Superior temporal gyrus (tissue), 1 donor: ENCODE data around the gene POMT1.
A peak's percentile ranks its signal among the peaks of the same experiment; 100 is the strongest.
"Not testable (repeated sequence)": the region's sequence is repeated elsewhere in the genome, so short reads cannot be mapped to it uniquely, and the experiment has no call there.

ENCODE experiments used
- DNase-seq: peaks from one replicate; pipeline ENCODE4 v3.0.0-alpha.2; 2016; ENCODE audit errors: extremely low spot score

Gene POMT1

DNA sequence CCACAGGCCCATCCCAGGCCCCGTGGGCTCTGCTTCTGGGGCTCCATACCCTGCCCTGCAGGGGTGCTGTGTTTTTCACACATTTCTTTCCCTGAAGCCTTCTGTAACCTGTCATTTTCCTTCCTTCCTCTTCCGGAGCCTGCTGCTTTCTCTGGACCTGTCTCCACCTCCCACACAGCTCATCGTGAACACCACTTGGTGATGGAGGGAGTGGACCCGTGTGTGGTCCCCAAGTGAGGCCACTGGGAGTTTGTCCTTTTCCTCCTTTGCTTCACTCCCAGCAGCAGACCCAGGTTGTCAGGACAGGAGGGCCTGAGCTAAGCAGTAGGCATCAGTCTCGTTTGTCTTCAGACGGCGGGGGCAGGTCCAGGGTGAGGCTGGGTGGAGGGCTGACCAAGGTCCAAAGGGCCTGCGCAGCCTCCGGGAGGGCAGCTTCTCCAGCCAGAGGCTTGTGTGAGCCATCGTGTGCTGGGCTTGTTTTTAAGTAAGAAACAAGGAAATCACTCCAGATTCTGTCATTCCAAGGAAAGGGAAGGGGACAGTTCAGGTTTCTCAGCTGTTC is 5.8 kb upstream of the POMT1 start:
- DNase-seq = no peak

DNA sequence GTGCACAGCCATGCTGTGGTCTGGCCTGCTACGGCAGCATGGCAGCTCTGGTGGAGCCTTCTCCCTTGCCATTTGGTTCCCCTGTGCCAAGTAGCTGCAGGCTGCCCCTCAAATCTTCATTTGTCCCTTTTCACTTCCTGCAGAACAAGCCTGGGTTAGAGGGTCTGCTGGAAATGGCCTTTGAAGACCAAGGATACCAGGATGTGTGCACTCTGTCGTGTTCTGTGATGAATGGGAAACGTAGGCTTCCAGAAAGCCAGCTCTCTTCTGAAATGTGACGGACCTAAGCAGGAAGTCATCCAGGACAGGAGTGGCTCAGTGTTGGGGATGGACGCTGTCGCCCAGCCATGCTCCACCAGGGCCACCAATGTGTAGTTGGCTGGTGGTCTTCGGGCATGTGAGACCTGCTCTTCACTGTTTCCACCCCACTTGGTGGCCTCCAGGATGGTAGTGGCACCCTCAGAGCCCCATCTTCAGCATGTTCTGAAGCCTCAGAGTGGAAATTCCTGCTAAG is 3.4 kb upstream of the POMT1 start:
- no peak for DNase-seq

DNA sequence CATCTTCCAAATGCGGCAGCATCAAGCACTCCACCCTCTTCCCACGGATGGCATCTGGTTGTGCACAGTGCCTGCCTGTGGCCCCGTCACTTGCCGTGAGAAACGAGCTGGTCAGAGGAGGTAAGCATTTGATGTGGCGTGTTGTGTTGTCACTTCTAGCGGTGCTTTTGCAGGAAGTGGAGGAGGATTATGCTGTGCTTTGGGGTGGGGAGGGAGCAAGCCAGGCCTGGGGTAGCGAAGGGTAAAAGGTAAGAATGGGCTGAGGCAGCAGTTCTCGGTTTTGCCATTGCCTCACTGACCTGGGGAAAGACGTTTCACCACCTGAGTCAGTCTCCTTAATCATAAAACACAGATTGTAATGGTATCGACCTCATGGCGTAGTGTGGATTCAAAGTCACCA is 2.3 kb upstream of the POMT1 start:
- no peak for DNase-seq

DNA sequence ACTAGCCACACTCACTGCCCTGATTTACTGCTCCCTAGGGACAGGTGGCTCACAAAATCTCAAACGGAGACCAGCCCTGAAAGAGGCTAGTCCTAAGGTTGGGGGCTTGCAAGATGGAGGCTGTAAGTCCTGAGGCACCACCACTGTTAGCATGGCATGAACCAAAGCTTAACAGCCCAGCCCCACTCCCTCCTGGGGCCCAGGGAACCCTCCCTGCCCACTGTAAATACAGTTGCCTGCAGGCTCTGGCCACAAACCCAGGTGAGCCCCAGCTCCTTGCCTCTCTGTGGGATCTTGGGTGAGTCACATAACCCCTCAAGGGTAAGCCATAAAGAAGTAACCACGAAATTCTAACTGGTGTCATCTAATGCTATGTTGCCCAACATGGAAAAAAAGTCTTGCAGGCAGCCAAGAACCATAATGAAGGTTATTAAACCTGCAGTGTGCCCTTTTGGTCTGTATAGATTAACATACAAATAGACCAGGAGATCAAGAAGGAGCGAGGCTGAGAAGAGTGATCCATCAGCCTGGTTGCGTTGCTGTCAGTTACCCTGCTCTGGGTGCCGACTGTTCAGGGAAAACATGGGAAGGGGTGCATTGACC is 1.7 kb upstream of the POMT1 start:
- no peak for DNase-seq

DNA sequence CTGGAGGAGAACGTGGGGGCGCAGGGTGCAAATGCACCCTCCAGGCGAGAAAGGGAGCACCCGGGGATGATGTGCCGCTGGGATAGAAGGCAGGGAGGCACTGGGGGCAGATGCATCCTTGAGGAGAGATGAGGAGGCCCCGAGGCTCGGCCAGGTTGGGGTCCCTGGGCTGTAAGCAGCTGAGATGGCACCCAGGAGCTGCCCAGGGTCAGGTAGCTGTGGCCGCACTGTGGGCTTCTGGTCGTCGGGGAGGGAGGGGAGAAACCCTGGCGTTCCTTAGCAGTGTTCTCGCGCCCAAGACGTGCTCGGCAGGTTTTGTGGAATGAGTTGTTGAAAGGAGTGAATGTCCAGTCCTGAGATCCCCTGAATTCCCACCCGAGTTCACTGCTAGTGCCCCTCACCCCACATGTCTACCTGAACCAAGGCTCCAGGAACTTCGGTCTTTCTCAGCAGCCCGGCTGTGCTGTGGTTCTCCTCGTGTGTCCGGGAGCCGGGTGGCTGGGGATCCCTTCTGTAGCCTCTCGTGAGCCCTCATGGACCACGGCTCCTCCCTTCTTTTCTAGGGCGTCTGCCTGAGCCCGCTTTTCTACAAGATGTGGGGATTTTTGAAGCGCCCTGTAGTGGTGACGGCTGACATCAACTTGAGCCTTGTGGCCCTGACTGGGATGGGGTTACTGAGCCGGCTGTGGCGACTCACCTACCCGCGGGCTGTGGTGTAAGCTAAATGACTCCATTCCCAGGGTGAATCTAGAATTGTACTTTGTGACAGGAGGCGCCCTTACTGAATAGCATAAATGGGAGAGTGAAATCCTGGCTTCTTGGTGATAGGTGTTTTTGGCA is 1.1 kb downstream of the POMT1 start:
- DNase-seq = no peak

DNA sequence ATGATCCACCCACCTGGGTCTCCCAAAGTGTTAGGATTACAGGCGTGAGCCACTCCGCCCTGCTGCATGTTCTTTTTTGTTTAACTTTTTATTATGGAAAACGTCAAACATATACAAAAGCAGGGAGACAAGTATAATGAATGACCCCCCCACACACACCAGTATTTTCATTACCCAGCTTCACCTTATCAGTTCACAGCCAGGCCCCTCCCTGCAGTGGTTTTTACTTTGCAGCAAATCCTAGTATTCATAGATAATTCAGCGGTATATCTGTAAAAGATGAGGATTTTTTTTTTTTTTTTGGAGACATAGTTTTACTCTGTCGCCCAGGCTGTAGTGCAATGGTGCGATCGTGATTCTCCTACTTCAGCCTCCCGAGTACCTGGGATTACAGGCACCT is 2.3 kb downstream of the POMT1 start:
- DNase-seq = no peak

DNA sequence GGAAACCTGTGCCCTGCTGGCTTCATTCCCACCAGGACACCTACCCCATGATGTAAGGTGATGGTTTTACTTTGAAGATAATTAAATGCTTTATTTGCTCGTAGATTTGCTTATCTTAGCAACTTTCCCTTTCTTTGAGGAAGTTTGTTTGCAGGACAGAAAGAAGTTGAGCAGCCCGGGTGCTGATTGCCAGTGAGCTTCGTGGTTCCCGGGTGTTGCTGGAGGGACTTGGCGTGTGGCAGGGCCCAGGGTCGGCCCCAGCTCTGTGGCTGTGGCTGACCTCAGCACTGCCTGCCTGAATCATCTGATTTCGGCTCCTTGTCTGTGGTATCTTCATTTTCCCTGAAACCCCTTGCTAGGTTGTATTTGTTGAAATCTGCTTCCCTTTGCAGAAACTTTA is 8.7 kb downstream of the POMT1 start:
- DNase-seq = no peak

DNA sequence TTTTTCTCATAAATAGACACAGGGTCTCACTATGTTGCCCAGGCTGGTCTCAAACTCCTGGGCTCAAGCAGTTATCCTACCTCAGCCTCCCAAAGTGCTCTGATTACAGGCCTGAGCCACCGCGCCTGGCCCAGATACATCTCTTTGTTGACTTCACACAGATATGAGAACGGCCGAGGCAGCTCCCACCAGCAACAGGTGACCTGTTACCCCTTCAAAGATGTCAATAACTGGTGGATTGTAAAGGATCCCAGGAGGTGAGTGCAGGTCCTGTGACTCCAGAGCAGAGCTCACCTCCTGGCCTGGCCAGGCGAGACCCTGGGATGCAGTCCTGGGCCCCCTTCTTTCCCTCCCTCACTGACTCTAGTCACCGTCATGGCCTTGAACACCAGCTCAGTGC is 9.2 kb downstream of the POMT1 start:
- DNase-seq = no peak

DNA sequence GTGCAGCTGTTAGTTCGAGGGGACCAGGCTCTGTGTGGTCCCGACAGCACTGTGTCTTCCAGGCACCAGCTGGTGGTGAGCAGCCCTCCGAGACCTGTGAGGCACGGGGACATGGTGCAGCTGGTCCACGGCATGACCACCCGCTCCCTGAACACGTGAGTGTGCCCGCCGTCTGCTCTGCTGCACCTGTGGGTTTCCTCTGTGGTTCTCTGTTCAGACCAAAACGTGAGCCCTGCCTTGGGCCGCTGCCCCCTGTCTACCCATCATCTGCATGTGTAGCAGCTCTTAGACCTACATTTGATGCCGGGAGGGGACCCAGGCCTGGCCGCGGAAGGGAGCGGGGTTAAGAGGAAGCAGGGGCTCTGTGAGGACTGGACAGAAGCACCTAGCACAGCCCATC is 10.5 kb downstream of the POMT1 start:
- no peak for DNase-seq

DNA sequence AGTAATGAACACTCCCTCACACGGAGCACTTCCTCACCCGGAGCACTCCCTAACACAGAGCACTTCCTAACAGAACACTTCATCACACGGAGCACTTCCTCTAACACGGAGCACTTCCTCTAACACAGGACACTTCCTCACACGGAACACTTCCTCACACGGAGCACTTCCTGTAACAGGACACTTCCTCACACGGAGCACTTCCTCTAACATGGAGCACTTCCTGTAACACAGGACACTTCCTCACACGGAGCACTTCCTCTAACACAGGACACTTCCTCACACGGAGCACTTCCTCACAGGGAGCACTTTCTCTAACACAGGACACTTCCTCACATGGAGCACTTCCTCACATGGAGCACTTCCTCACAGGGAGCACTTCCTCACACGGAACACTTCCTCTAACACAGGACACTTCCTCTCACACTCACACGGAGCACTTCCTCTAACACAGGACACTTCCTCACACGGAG is 12.9 kb downstream of the POMT1 start:
- DNase-seq = not testable (repeated sequence)

DNA sequence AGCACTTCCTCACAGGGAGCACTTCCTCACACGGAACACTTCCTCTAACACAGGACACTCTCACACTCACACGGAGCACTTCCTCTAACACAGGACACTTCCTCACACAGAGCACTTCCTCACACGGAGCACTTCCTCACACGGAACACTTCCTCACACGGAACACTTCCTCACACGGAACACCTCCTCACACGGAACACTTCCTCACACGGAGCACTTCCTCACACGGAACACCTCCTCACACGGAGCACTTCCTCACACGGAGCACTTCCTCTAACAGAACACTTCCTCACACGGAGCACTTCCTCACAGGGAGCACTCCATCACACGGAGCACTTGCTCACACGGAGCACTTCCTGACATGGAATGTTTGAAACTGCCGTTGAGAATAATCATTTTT is 13.4 kb downstream of the POMT1 start:
- DNase-seq = no peak

DNA sequence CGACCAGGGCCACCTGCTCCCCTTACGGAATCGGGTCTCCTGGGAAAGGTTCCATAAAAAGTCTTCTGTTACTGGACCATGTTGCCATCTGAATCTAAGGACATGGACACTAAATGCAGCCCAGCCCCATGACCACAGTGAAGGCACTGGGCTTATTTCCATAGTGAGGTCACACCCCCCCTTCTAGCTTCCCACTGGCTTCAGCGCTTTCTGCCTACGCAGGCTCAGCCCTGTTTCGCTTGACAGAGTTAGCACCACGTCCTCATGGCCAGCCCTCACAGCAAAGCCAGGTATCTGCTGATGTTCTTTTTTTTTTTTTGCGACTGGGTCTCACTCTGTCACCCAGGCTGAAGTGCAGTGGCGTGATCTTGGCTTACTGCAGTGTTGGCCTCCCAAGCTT is 14.2 kb downstream of the POMT1 start:
- DNase-seq = no peak

DNA sequence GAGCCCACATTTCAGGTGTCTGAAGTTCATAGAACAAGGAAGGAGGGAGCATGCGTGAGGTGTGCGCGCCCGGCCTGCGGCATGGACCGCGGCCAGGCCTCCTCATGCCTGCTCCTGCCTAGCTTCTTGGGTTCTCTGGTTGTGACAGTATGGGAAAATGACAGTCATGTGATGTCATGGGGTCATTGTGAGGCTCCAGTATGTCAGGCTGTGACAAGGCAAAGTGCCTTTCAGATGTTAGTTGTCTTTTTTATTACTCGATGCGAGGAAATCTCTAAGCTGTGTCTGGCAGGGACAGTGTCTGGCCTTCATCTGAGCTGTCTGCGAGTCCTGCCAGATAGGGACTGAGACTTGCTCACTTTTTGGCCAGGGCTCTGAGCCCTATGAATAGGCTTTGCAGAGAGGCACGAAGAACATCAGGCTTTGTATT is 15.1 kb downstream of the POMT1 start:
- peak; percentile 58 for DNase-seq

DNA sequence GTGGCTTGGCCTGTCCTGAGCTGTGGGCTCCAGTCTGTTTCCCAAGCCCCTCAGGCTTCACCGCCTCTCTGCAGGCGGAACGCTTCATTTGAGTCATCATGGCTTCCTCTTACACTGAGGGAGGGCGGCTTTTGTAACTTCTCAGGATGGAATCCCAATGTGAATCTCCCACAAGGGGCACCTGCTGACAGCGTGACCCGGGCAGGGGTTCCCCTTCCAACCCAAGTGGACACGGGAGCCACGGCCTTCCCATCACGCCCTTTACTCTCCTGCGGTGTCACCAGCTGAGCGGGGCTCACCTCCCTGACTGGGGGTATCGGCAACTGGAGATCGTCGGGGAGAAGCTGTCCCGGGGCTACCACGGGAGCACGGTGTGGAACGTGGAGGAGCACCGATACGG is 15.8 kb downstream of the POMT1 start:
- no peak for DNase-seq

DNA sequence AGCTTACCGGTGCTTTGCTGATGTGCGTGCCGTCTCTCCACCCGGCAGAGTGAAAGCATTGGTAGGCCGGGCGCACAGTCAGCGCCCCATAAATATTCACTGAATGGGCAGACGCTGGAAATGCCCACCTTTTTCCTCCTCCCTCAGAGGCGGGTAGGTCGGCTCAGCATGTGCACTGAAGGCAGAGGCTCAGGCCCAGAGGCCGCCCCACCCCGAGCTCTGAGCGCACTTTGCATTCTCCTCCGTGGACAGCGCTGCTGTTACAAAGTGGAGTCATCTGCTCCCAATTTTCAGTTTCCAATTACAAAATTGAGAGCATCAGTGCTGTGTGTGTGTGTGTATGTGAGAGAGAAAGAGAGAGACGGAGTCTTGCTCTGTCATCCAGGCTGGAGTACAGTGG is 17.8 kb downstream of the POMT1 start:
- DNase-seq = no peak

DNA sequence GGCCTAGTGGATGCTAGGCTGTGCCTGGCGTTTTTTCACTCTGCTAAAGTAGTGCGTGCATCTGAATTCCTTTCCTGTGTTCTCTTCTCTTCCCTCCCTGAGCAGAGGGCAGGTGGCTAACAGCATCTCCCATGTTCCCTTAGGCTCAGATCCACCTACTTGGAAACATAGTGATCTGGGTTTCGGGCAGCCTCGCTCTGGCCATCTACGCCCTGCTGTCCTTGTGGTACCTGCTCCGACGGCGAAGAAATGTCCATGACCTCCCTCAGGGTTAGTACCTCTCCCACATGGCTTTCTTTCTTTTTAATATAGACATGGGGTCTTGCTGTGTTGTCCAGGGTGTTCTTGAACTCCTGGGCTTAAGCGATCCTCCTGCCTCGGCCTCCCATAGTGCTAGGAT is 18.5 kb downstream of the POMT1 start:
- DNase-seq = no peak

DNA sequence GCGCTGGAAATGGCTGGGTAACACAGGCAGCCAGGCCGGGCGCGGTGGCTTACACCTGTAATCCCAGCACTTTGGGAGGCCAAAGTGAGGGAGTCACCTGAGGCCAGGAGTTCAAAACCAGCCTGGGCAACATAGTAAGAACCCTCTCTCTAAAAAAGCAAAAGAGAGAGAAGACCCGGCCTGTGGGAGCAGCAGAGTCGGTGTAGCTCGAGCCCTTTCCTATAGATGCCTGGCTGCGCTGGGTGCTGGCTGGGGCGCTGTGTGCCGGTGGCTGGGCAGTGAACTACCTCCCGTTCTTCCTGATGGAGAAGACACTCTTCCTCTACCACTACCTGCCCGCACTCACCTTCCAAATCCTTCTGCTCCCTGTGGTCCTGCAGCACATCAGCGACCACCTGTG is 19.1 kb downstream of the POMT1 start:
- no peak for DNase-seq

DNA sequence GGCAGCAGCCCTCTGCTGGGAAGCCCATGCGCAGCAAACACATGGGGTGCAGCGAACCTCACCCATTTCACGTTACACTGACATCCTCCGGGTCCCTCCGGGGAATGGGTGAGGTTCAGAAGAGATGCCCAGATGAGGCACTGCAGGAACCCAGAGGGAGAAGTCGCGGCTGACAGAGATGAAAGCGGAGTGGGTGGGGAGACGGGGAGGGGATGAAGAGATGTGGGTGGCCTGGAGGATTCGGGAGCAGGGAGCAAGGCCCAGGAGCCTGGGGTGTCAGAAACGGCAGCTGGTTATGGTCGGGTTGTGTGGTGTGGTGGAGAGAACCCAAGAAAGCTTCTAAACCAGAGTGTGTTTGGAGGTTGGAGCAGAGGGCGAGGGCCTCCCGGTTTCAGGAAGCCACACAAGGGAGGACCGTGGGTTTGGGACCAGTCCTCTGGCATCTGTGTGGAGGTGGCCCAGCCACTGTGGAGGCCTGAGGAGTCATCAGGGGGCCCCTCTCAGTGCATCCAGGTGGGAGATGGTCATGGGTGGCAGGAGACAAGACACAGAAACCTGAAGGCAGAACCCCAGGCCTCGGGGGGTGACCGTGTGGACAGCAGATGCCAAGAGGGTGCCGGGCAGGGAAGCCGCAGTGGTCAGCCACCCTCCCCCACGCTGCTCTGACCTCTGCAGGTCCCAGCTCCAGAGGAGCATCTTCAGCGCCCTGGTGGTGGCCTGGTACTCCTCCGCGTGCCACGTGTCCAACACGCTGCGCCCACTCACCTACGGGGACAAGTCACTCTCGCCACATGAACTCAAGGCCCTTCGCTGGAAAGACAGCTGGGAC is 19.8 kb downstream of the POMT1 start:
- DNase-seq = no peak

DNA sequence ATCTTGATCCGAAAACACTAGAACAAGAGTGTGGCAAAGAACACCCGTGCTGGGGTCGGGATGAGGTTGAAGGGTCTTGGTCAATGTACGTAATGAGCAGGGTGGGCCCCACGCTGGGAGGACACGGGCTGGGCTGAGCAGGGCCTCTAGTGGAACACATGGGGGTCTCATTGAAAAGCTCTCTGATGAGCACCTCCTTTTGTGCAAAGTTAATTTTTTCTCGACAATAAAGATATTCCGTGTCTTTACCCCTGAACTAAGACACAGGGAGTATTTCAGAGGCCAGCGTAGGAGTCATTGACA is 20.3 kb downstream of the POMT1 start:
- no peak for DNase-seq

DNA sequence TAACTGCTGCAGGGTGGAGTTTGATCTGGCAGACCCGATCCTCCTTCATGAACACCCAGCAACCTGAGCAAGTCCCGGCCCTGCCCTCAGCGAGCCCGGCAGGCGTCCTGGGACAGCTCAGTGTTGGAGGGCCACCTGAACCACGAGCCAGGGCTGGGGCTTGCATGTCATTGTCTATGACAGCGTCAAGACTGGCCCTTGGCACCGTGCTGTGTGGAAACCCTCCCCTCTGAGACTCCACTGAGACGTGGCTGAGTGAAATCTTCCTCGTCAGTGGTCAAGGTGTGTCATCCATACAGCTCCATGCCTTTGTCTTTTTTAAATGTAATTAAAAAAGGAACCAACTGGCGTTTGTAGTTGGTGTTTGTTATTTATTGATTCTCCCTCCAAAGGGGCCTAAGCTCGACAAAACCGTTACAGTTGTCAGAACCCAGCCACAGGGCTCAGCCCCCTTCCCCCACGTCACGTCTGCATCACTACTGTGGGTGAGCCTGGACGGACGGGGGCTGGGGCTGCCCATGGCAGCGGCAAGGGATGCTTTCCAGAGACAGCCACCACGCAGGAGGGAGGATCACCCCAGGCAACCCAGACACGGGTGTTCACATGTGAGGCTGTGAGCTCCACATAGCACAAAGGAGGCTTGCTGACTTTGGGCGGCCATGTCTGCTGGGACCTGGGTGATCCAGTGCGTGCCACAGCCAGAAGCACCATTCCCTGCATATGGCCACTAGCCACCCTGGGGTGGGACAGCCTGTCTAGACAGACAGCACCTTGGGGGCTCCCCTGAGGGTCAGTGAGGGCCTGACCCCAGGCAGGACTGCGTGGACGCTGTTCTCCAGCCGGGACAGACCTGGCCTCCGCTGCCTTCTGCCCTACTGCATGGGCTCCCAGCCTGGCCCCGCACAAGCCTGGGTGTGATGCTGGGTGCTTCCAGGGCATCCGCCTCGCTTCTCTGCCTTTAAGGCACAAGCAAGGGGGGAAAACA is 21.0 kb downstream of the POMT1 start:
- DNase-seq = no peak
